GM23338 (cell line): Measurements from ENCODE around the gene GPR143. TPM values are rescaled to one million over a fixed set of nuclear protein-coding genes. Genes with fewer than 3 reads are reported as not detected.

Experiments used
- ATAC-seq: fragments of 200-7000 bp; cut with Tn5 transposase; 3 replicates; pipeline ENCODE4 v1.9.1; 2020
- DNase-seq: peaks from one replicate; pipeline ENCODE4 v3.0.0-alpha.2; 2015; ENCODE audit warnings: low spot score
- H2AFZ ChIP-seq: fragments of 200-600 bp; sonication (generic); 2 replicates; pipeline ENCODE4 v1.8.0; 2016; ENCODE audit warnings: antibody characterized with exemption, mild to moderate bottlenecking, moderate library complexity
- H3F3A ChIP-seq: fragments of 200-600 bp; sonication (generic); replicated peaks from 2 replicates; pipeline ENCODE4 v1.8.0; 2017; ENCODE audit warnings: antibody characterized with exemption, mixed run types, low read depth
- H3K27ac ChIP-seq: fragments of 200-600 bp; sonication (generic); 2 replicates; pipeline ENCODE4 v1.6.1; 2016; ENCODE audit warnings: low read depth
- H3K27me3 ChIP-seq: fragments of 200-600 bp; sonication (generic); 2 replicates; pipeline ENCODE4 v1.8.0; 2016; ENCODE audit warnings: mild to moderate bottlenecking, mixed run types, moderate library complexity; ENCODE audit not compliant: insufficient read depth
- H3K36me3 ChIP-seq: fragments of 200-600 bp; sonication (generic); 2 replicates; pipeline ENCODE4 v1.8.0; 2016; ENCODE audit warnings: mild to moderate bottlenecking; ENCODE audit not compliant: insufficient read depth
- H3K4me1 ChIP-seq: fragments of 200-600 bp; sonication (generic); 2 replicates; pipeline ENCODE4 v1.8.0; 2016; ENCODE audit warnings: mild to moderate bottlenecking, moderate library complexity; ENCODE audit not compliant: insufficient read depth
- H3K4me2 ChIP-seq: fragments of 200-600 bp; sonication (generic); 2 replicates; pipeline ENCODE4 v1.7.1; 2017; ENCODE audit warnings: mixed run types
- H3K4me3 ChIP-seq: fragments of 200-600 bp; sonication (generic); 2 replicates; pipeline ENCODE4 v1.6.1; 2016; ENCODE audit warnings: mixed run types
- H3K79me2 ChIP-seq: fragments of 200-600 bp; sonication (generic); replicated peaks from 2 replicates; pipeline ENCODE4 v1.8.0; 2017; ENCODE audit warnings: mild to moderate bottlenecking; ENCODE audit not compliant: insufficient read depth
- H3K9me2 ChIP-seq: fragments of 200-600 bp; sonication (generic); 2 replicates; pipeline ENCODE4 v1.8.0; 2017; ENCODE audit not compliant: insufficient read depth
- H4K20me1 ChIP-seq: fragments of 200-600 bp; sonication (generic); replicated peaks from 2 replicates; pipeline ENCODE4 v1.8.0; 2017; ENCODE audit warnings: mild to moderate bottlenecking; ENCODE audit not compliant: insufficient read depth
- H3K27ac Mint-ChIP-seq: 2 replicates; pipeline ENCODE4 v1.8.0; 2020; ENCODE audit warnings: inconsistent platforms, mild to moderate bottlenecking, moderate library complexity, mixed read lengths
- H3K27me3 Mint-ChIP-seq: 3 replicates; pipeline ENCODE4 v1.8.0; 2022; ENCODE audit warnings: low read depth, mild to moderate bottlenecking, moderate library complexity, mixed read lengths, inconsistent platforms; ENCODE audit not compliant: insufficient read depth, poor library complexity
- H3K36me3 Mint-ChIP-seq: 3 replicates; pipeline ENCODE4 v1.8.0; 2021; ENCODE audit warnings: low read depth, mild to moderate bottlenecking, inconsistent platforms, moderate library complexity, mixed read lengths
- H3K4me1 Mint-ChIP-seq: 3 replicates; pipeline ENCODE4 v1.8.0; 2020; ENCODE audit warnings: mild to moderate bottlenecking, inconsistent platforms, mixed read lengths
- H3K4me3 Mint-ChIP-seq: 3 replicates; pipeline ENCODE4 v1.8.0; 2021; ENCODE audit warnings: moderate library complexity, mild to moderate bottlenecking, inconsistent platforms, mixed read lengths
- H3K9me3 Mint-ChIP-seq: 3 replicates; pipeline ENCODE4 v1.8.0; 2020; ENCODE audit warnings: moderate library complexity, mild to moderate bottlenecking, inconsistent platforms, mixed read lengths
- CREB1 ChIP-seq: fragments of 250-450 bp; sonication (Bioruptor Pico); IDR thresholded peaks from 2 replicates; pipeline ENCODE4 v1.5.0; 2020; ENCODE audit warnings: low read depth, mild to moderate bottlenecking, moderate library complexity
- CTCF ChIP-seq, 2 experiments: fragments of 200-600 bp in 1 of 2; sonication (generic) in 1 of 2; conservative IDR thresholded peaks; 2 replicates each; pipeline versions ENCODE4 v1.5.1 to v1.6.1; 2016 to 2017; ENCODE audit warnings: antibody characterized with exemption in 2 of 2, low read depth in 2 of 2, mild to moderate bottlenecking in 2 of 2, moderate library complexity in 1 of 2
- ETS1 ChIP-seq: IDR thresholded peaks from 2 replicates; pipeline ENCODE4 v1.6.1; 2016; ENCODE audit warnings: antibody characterized with exemption
- EZH2 ChIP-seq: fragments of 200-600 bp; sonication (generic); IDR thresholded peaks from one replicate; pipeline ENCODE4 v1.8.0; 2017; ENCODE audit warnings: antibody characterized with exemption, mild to moderate bottlenecking, low read depth; ENCODE audit not compliant: unreplicated experiment
- EZH2phosphoT487 ChIP-seq: fragments of 200-600 bp; sonication (generic); IDR thresholded peaks from one replicate; pipeline ENCODE4 v1.8.1; 2018; ENCODE audit warnings: antibody characterized with exemption; ENCODE audit not compliant: unreplicated experiment
- JUNB ChIP-seq: IDR thresholded peaks from one replicate; pipeline ENCODE4 v1.6.1; 2016; ENCODE audit warnings: antibody characterized with exemption; ENCODE audit not compliant: unreplicated experiment
- NANOG ChIP-seq: IDR thresholded peaks from 2 replicates; pipeline ENCODE4 v1.6.1; 2016; ENCODE audit warnings: antibody characterized with exemption, borderline replicate concordance
- POLR2AphosphoS5 ChIP-seq: IDR thresholded peaks from 2 replicates; pipeline ENCODE4 v1.6.1; 2016; ENCODE audit warnings: antibody characterized with exemption, low read depth
- REST ChIP-seq: IDR thresholded peaks from one replicate; pipeline ENCODE4 v1.6.1; 2018; ENCODE audit warnings: antibody characterized with exemption; ENCODE audit not compliant: unreplicated experiment
- STAT1 ChIP-seq: IDR thresholded peaks from one replicate; pipeline ENCODE4 v1.6.1; 2016; ENCODE audit warnings: antibody characterized with exemption; ENCODE audit not compliant: unreplicated experiment
- ZNF114 ChIP-seq: fragments of 250-450 bp; sonication (Bioruptor Pico); IDR thresholded peaks from 2 replicates; pipeline ENCODE4 v1.5.0; 2020; ENCODE audit warnings: mild to moderate bottlenecking, moderate library complexity
- ZNF331 ChIP-seq: fragments of 250-450 bp; sonication (Bioruptor Pico); IDR thresholded peaks from 2 replicates; pipeline ENCODE4 v1.5.0; 2020; ENCODE audit warnings: low read depth, mild to moderate bottlenecking, moderate library complexity
- ZNF462 ChIP-seq: fragments of 250-450 bp; sonication (Bioruptor Pico); IDR thresholded peaks from 2 replicates; pipeline ENCODE4 v1.5.0; 2020; ENCODE audit warnings: mild to moderate bottlenecking, moderate library complexity
- polyA plus RNA-seq: library from polyadenylated mRNA; unstranded; fragments of >200 nt; fragmentation: Nextera tagmentation; extraction: Ambion mirVana; gene quantifications from 2 replicates; pipeline ENCODE4 v1.2.1, GENCODE V29; 2016
- total RNA-seq: library from RNA; depleted of rRNA; stranded (reverse); fragments of >200 nt; shearing (Covaris generic); gene quantifications from 2 replicates; pipeline ENCODE4 v1.2.3, GENCODE V29; 2014

Gene GPR143
- total and polyA plus RNA-seq, 2 experiments from 2014 or later: 7.4 to 13.0 TPM

- H3K9me3 Mint-ChIP-seq: no peaks in the 10 kb centered on the region
- H2AFZ ChIP-seq: no peak overlapping the region
- H3K36me3 Mint-ChIP-seq: peaks cover 24% of the 10 kb centered on the region
- no peaks in the 10 kb centered on the region for H3F3A ChIP-seq
- H3K4me2 ChIP-seq: no peak overlapping the region
- no peaks in the 10 kb centered on the region for H3K4me1 ChIP-seq
- H3K4me3 ChIP-seq: no peak overlapping the region
- ATAC-seq (no peak), DNase-seq (no peak)
- H3K4me3 Mint-ChIP-seq: no peak overlapping the region
- H3K27me3 ChIP-seq: no peaks in the 10 kb centered on the region
- no peaks in the 10 kb centered on the region for H3K9me2 ChIP-seq
- TF ChIP-seq REST: no peak
- no peak for TF ChIP-seq EZH2
- TF ChIP-seq CREB1 (CRISPR knock-in tag): no peak
- TF ChIP-seq EZH2phosphoT487: no peak
- no peak for TF ChIP-seq STAT1
- TF ChIP-seq ZNF462: no peak
- TF ChIP-seq POLR2AphosphoS5: no peak
- no peak for TF ChIP-seq ZNF114 (CRISPR knock-in tag)
- TF ChIP-seq NANOG: no peak
- TF ChIP-seq JUNB: no peak
- no peak for TF ChIP-seq ZNF331 (CRISPR knock-in tag)
- TF ChIP-seq ETS1: no peak
- TF ChIP-seq CTCF (conservative IDR thresholded peaks at IDR 0.05; ENCODE audit: low read depth in 2 of 2): no peak
- no peak overlapping the region for H3K27ac Mint-ChIP-seq
- H3K36me3 ChIP-seq: no peaks in the 10 kb centered on the region
- H3K27me3 Mint-ChIP-seq: peaks cover 4% of the 10 kb centered on the region
- no peak overlapping the region for H3K27ac ChIP-seq
- H3K79me2 ChIP-seq: no peaks in the 10 kb centered on the region
- H4K20me1 ChIP-seq: no peaks in the 10 kb centered on the region
- H3K4me1 Mint-ChIP-seq: no peaks in the 10 kb centered on the region
Observed at GRCh38 chrX:9687899-9688298, 77.7 kb downstream of the GPR143 start.
